IMR-90 (cell line): Measurements from ENCODE around the gene MARK2.

Source experiments
- BHLHE40 ChIP-seq: fragments of 150-350 bp; IDR thresholded peaks from 2 replicates; pipeline ENCODE4 v1.6.1; 2016; ENCODE audit warnings: mild to moderate bottlenecking, low read depth, low read length
- CEBPB ChIP-seq: IDR thresholded peaks from 2 replicates; pipeline ENCODE4 v1.6.1; 2012; ENCODE audit warnings: low read depth, low read length, improper control_type of control experiment
- CTCF ChIP-seq: conservative IDR thresholded peaks from 2 replicates; pipeline ENCODE4 v1.5.1; 2012; ENCODE audit warnings: mild to moderate bottlenecking, low read depth, low read length, improper control_type of control experiment
- ELK1 ChIP-seq: fragments of 150-350 bp; IDR thresholded peaks from 2 replicates; pipeline ENCODE4 v1.6.1; 2016; ENCODE audit warnings: low read depth, mild to moderate bottlenecking, low read length, moderate library complexity, borderline replicate concordance
- FOS ChIP-seq: fragments of 150-350 bp; IDR thresholded peaks from 2 replicates; pipeline ENCODE4 v1.6.1; 2016; ENCODE audit warnings: low read depth, low read length
- MAFK ChIP-seq: IDR thresholded peaks from 2 replicates; pipeline ENCODE4 v1.6.1; 2012; ENCODE audit warnings: low read depth, low read length, improper control_type of control experiment
- MAZ ChIP-seq: IDR thresholded peaks from 2 replicates; pipeline ENCODE4 v1.6.1; 2012; ENCODE audit warnings: low read depth, mild to moderate bottlenecking, low read length, improper control_type of control experiment, moderate library complexity, borderline replicate concordance
- MXI1 ChIP-seq: IDR thresholded peaks from 2 replicates; pipeline ENCODE4 v1.6.1; 2012; ENCODE audit warnings: low read depth, mild to moderate bottlenecking, low read length, moderate library complexity, borderline replicate concordance
- POLR2A ChIP-seq: IDR thresholded peaks from 2 replicates; pipeline ENCODE4 v1.6.1; 2012; ENCODE audit warnings: mild to moderate bottlenecking, low read depth, low read length
- RAD21 ChIP-seq: IDR thresholded peaks from 2 replicates; pipeline ENCODE4 v1.6.1; 2012; ENCODE audit warnings: low read length, improper control_type of control experiment
- RCOR1 ChIP-seq: IDR thresholded peaks from 2 replicates; pipeline ENCODE4 v1.6.1; 2012; ENCODE audit warnings: mild to moderate bottlenecking, low read length, improper control_type of control experiment; ENCODE audit not compliant: insufficient replicate concordance
- RFX5 ChIP-seq: IDR thresholded peaks from 2 replicates; pipeline ENCODE4 v1.8.0; 2012; ENCODE audit warnings: low read depth, mild to moderate bottlenecking, low read length, moderate library complexity
- SMC3 ChIP-seq: fragments of 150-350 bp; IDR thresholded peaks from 2 replicates; pipeline ENCODE4 v1.6.1; 2016; ENCODE audit warnings: low read depth, mild to moderate bottlenecking, antibody characterized with exemption, low read length, moderate library complexity
- USF2 ChIP-seq: fragments of 150-350 bp; IDR thresholded peaks from 2 replicates; pipeline ENCODE4 v1.6.1; 2017; ENCODE audit warnings: mild to moderate bottlenecking, antibody characterized with exemption, low read length, low read depth

- TF ChIP-seq CTCF (no peak), RCOR1 (no peak), POLR2A (no peak), RFX5 (no peak), MXI1 (no peak), CEBPB (no peak), BHLHE40 (no peak), ELK1 (no peak), RAD21 (no peak), USF2 (no peak), MAZ (no peak), MAFK (no peak), FOS (no peak), SMC3 (no peak)
Observed at GRCh38 chr11:63874511-63874910, 35.6 kb downstream of the MARK2 start.
